Hepatocyte (in vitro differentiated cells): ENCODE results near the gene APBA3. TPM values are rescaled to one million over a fixed set of nuclear protein-coding genes. Genes with fewer than 3 reads are reported as not detected.
"Not testable (repeated sequence)": the region's sequence is repeated elsewhere in the genome, so short reads cannot be mapped to it uniquely, and the experiment has no call there.

Experiments used
- DNase-seq: peaks from one replicate; pipeline ENCODE4 v3.0.0-alpha.2; 2016; ENCODE audit warnings: low spot score
- H2AFZ ChIP-seq: fragments of 200-600 bp; sonication (generic); 2 replicates; pipeline ENCODE4 v1.6.0; 2016; ENCODE audit warnings: antibody characterized with exemption, mild to moderate bottlenecking
- H3K27ac ChIP-seq: fragments of 200-600 bp; sonication (generic); 2 replicates; pipeline ENCODE4 v1.5.1; 2016; ENCODE audit warnings: mild to moderate bottlenecking
- H3K27me3 ChIP-seq: fragments of 200-600 bp; sonication (generic); 2 replicates; pipeline ENCODE4 v1.6.1; 2016
- H3K36me3 ChIP-seq: fragments of 200-600 bp; sonication (generic); replicated peaks from 2 replicates; pipeline ENCODE4 v1.5.1; 2016; ENCODE audit warnings: low read depth; ENCODE audit not compliant: insufficient read depth
- H3K4me1 ChIP-seq: fragments of 200-600 bp; sonication (generic); 2 replicates; pipeline ENCODE4 v1.5.1; 2016; ENCODE audit warnings: mild to moderate bottlenecking, moderate library complexity; ENCODE audit not compliant: insufficient read depth
- H3K4me2 ChIP-seq: fragments of 200-600 bp; sonication (generic); 2 replicates; pipeline ENCODE4 v1.6.0; 2016
- H3K4me3 ChIP-seq: fragments of 200-600 bp; sonication (generic); 2 replicates; pipeline ENCODE4 v1.5.1; 2016; ENCODE audit warnings: mild to moderate bottlenecking
- H3K79me2 ChIP-seq: fragments of 200-600 bp; sonication (generic); 2 replicates; pipeline ENCODE4 v1.6.0; 2017; ENCODE audit warnings: mild to moderate bottlenecking
- H3K9me2 ChIP-seq: fragments of 200-600 bp; sonication (generic); replicated peaks from 2 replicates; pipeline ENCODE4 v1.6.0; 2017; ENCODE audit warnings: mild to moderate bottlenecking; ENCODE audit not compliant: insufficient read depth
- H3K9me3 ChIP-seq: fragments of 200-600 bp; sonication (generic); 2 replicates; pipeline ENCODE4 v1.5.1; 2016; ENCODE audit warnings: low read depth, mild to moderate bottlenecking
- H4K20me1 ChIP-seq: fragments of 200-600 bp; sonication (generic); 2 replicates; pipeline ENCODE4 v1.6.0; 2016; ENCODE audit warnings: mild to moderate bottlenecking; ENCODE audit not compliant: insufficient read depth, poor library complexity, severe bottlenecking
- EZH2 ChIP-seq: fragments of 200-600 bp; sonication (generic); IDR thresholded peaks from 2 replicates; pipeline ENCODE4 v1.6.1; 2016; ENCODE audit warnings: antibody characterized with exemption, mild to moderate bottlenecking, borderline replicate concordance
- EZH2phosphoT487 ChIP-seq: fragments of 200-600 bp; sonication (generic); IDR thresholded peaks from one replicate; pipeline ENCODE4 v1.6.1; 2018; ENCODE audit warnings: antibody characterized with exemption, mild to moderate bottlenecking, low read depth, moderate library complexity; ENCODE audit not compliant: unreplicated experiment, severe bottlenecking
- WGBS: methylation state at CpG from one replicate; pipeline ENCODE4 v1.1.6; 2016; ENCODE audit warnings: low lambda C conversion rate; ENCODE audit errors: missing lambda C conversion rate; 5-methylcytosine and 5-hydroxymethylcytosine counted together
- polyA plus RNA-seq: library from polyadenylated mRNA; unstranded; fragments of >200 nt; fragmentation: Nextera tagmentation; extraction: Ambion mirVana; gene quantifications from 2 replicates; pipeline ENCODE4 v1.2.1, GENCODE V29; 2016
- total RNA-seq: library from RNA; depleted of rRNA; stranded (reverse); fragments of >200 nt; gene quantifications from 2 replicates; pipeline ENCODE4 v1.2.3, GENCODE V29; 2014
- TF ChIP-seq, protein P1 (sequence below): fragments of 200-600 bp; sonication (generic); IDR thresholded peaks from 2 replicates; pipeline ENCODE4 v1.5.1; 2016; ENCODE audit warnings: antibody characterized with exemption, mild to moderate bottlenecking; ENCODE audit not compliant: poor library complexity

Gene APBA3
- total and polyA plus RNA-seq, 2 experiments from 2014 or later: 20.7 to 25.5 TPM

DNA sequence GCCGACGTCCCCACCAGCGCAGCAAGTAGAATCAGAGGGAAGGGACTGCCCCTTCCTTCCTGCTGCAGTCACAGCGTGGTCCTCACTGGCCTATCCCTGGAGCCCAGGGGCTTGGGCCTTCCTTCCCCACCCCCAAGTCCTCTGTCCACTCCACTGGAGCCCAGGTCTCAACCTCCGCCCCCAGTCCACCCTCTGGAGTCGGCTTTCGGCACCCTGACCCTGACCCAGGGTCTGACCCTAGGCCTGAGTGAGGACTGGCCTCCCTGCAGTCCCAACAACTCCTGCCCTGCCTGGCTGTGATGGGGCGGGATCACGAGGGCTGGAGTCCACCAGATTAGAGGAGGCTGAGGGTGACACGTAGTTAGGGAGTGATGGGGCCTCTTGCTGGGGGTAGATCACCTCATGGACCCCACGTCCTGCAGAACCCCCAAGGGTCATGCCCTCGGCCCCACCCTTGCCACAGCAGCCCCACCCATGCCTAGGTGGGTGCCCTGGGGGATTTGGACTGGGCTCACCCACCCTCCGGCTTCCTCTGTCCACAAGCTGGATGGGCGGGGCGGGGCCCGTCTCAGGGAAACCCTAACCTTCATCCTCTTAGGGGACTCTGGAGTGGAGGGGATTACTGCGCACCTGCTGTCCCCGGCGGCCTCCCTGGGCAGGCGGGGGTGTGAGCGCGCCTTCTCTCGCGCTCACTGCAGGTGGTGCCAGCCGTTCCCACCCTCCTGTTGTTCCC, 6.7 kb upstream of the APBA3 start:
- DNase-seq: no peak
- Histone ChIP-seq H3K4me2 (no peak overlapping the region), H3K27ac (no peak overlapping the region)

DNA sequence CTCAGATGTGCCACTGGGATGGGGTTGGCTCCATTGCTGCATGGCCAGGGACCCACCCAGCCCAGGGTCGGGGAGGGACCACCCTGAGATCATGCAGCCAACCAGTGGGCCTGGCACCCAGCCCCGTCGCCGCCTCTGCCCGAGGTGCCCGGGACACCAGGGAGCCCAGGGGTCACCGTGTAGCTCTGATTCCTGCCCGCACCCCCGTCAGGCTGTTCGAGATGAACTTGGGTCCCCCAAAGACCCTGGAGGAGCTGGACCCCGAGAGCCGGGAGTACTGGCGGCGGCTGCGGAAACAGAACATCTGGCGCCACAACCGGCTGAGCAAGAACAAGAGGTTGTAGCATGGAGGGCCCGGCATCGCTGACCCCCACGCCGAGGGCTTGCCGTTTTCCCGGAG, 5.6 kb upstream of the APBA3 start:
- Histone ChIP-seq H4K20me1 (no peaks in the 10 kb centered on the region), H3K9me2 (no peaks in the 10 kb centered on the region), H3K4me3 (no peak overlapping the region), H3K79me2 (peaks cover 9% of the 10 kb centered on the region), H3K4me2 (no peak overlapping the region), H3K9me3 (no peaks in the 10 kb centered on the region), H3K27ac (no peak overlapping the region), H3K4me1 (no peaks in the 10 kb centered on the region), H3K36me3 (no peaks in the 10 kb centered on the region), H3K27me3 (no peaks in the 10 kb centered on the region), H2AFZ (no peak overlapping the region)
- DNase-seq: no peak
- 95% methylated on average over 22 of the region's 23 CpGs for WGBS
- TF ChIP-seq EZH2phosphoT487: no peak
- TF ChIP-seq, protein P1, sequence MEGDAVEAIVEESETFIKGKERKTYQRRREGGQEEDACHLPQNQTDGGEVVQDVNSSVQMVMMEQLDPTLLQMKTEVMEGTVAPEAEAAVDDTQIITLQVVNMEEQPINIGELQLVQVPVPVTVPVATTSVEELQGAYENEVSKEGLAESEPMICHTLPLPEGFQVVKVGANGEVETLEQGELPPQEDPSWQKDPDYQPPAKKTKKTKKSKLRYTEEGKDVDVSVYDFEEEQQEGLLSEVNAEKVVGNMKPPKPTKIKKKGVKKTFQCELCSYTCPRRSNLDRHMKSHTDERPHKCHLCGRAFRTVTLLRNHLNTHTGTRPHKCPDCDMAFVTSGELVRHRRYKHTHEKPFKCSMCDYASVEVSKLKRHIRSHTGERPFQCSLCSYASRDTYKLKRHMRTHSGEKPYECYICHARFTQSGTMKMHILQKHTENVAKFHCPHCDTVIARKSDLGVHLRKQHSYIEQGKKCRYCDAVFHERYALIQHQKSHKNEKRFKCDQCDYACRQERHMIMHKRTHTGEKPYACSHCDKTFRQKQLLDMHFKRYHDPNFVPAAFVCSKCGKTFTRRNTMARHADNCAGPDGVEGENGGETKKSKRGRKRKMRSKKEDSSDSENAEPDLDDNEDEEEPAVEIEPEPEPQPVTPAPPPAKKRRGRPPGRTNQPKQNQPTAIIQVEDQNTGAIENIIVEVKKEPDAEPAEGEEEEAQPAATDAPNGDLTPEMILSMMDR: no peak
- TF ChIP-seq EZH2: no peak

More for the DNA sequence above, 6.7 kb upstream of the APBA3 start:
- no peaks in the 10 kb centered on the region for H3K36me3 ChIP-seq
- H3K4me3 ChIP-seq: no peak overlapping the region
- no peaks in the 10 kb centered on the region for H3K9me2 ChIP-seq
- H4K20me1 ChIP-seq: no peaks in the 10 kb centered on the region
- H3K9me3 ChIP-seq: no peaks in the 10 kb centered on the region
- no peaks in the 10 kb centered on the region for H3K27me3 ChIP-seq
- TF ChIP-seq EZH2: no peak
- TF ChIP-seq EZH2phosphoT487: no peak
- TF ChIP-seq, protein P1: no peak
- no peak overlapping the region for H2AFZ ChIP-seq
- WGBS: 95% methylated on average over 22 of the region's 25 CpGs
- H3K79me2 ChIP-seq: peaks cover 9% of the 10 kb centered on the region
- no peaks in the 10 kb centered on the region for H3K4me1 ChIP-seq

DNA sequence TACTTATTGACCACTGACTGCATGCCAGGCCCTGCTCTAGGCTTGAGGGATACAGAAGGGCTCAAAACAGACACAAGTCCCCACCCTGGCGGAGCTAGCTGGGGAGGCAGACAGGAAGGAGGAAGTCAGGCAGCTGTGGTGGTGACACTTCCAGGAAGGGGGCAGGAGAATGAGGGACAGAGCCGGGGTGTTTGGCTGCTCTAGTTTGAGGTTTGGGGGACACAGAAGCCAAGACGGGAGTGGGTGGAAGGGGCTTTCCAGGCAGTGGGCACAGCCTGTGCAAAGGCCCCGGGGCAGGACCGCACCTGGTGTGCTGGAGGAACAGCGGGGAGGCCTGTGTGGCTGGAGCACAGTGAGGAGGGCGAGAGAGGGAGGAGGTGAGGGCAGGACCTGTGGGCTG, 5.0 kb upstream of the APBA3 start:
- no peaks in the 10 kb centered on the region for H4K20me1 ChIP-seq
- no peak overlapping the region for H3K27ac ChIP-seq
- H3K4me3 ChIP-seq: no peak overlapping the region
- H3K36me3 ChIP-seq: no peaks in the 10 kb centered on the region
- WGBS: 99% methylated on average over 7 of the region's 7 CpGs
- no peak overlapping the region for H2AFZ ChIP-seq
- H3K9me3 ChIP-seq: no peaks in the 10 kb centered on the region
- no peaks in the 10 kb centered on the region for H3K27me3 ChIP-seq
- no peaks in the 10 kb centered on the region for H3K9me2 ChIP-seq
- no peak for DNase-seq
- H3K4me2 ChIP-seq: no peak overlapping the region
- H3K79me2 ChIP-seq: peaks cover 9% of the 10 kb centered on the region
- TF ChIP-seq EZH2phosphoT487 (no peak), EZH2 (no peak)
- TF ChIP-seq, protein P1: no peak
- no peaks in the 10 kb centered on the region for H3K4me1 ChIP-seq

DNA sequence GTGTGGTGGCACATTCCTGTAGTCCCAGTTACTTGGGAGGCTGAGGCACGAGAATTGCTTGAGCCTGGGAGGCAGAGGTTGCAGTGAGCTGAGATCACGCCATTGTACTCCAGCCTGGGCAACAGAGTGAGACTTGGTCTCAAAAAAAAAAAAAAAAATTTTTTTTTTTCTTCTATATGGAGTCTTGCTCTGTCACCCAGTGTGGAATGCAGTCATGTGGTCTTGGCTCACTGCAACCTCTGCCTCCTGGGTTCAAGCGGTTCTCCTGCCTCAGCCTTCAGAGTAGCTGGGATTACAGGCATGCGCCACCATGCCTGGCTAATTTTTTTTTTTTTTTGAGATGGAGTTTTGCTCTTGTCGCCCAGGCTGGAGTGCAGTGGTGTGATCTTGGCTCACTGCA, 4.3 kb upstream of the APBA3 start:
- not testable (repeated sequence) for H3K27me3 ChIP-seq, H3K9me3 ChIP-seq, DNase-seq, H4K20me1 ChIP-seq, H3K9me2 ChIP-seq, H3K27ac ChIP-seq, H3K4me2 ChIP-seq, H3K4me1 ChIP-seq, H3K36me3 ChIP-seq, H3K4me3 ChIP-seq, H2AFZ ChIP-seq
- WGBS: 97% methylated on average over 5 of the region's 5 CpGs
- H3K79me2 ChIP-seq: peaks cover 15% of the 10 kb centered on the region
